K562 treated with DMSO at 1 percent for 12 hours (cell line): ENCODE results near the gene LBX1. TPM values are rescaled to one million over a fixed set of nuclear protein-coding genes. Genes with fewer than 3 reads are reported as not detected.

Source experiments
- total RNA-seq: library from RNA; unstranded; fragments of 300-600 nt; gene quantifications from 2 replicates; pipeline ENCODE4 v1.2.3, GENCODE V29; 2022; ENCODE audit not compliant: insufficient read depth

LBX1 gene
- total RNA-seq: not detected in 2 replicates

GRCh38 chr10:101229266-101230182 lies at the start of gene LBX1:
Gene LBX1 (minus strand): TSS chr10:101229463. CDS start chr10:101228815, 648 bp downstream.

Other genes starting within 250 kb of the LBX1 start
- 51.9 and 54.0 TPM in 2 replicates for gene MRPL43, start 242.0 kb downstream of the LBX1 start, total RNA-seq
- gene TWNK, start 241.9 kb downstream of the LBX1 start, total RNA-seq: 3.8 and 6.2 TPM in 2 replicates
- 38.2 and 39.9 TPM in 2 replicates for gene LZTS2, start 229.7 kb downstream of the LBX1 start, total RNA-seq
- 0.27 and 0.78 TPM in 2 replicates for gene PDZD7, start 198.3 kb downstream of the LBX1 start, total RNA-seq
- gene SFXN3, start 198.2 kb downstream of the LBX1 start, total RNA-seq: 1.1 and 2.1 TPM in 2 replicates
- gene KAZALD1, start 167.5 kb downstream of the LBX1 start, total RNA-seq: 15.6 and 15.8 TPM in 2 replicates
- 0.22 TPM in 1 of 2 replicates, not detected in the other for gene TLX1, start 98.2 kb downstream of the LBX1 start, total RNA-seq
- gene BTRC, start 124.7 kb upstream of the LBX1 start, total RNA-seq: 2.7 and 15.0 TPM in 2 replicates